Ishikawa (cell line): ENCODE data around the gene CADM2.

Experiments used
- CEBPB ChIP-seq: IDR thresholded peaks from 2 replicates; pipeline ENCODE4 v1.6.1; 2012
- CREB1 ChIP-seq: IDR thresholded peaks from 2 replicates; pipeline ENCODE4 v1.6.1; 2012; ENCODE audit warnings: low read depth
- EGR1 ChIP-seq: IDR thresholded peaks from 2 replicates; pipeline ENCODE4 v1.6.1; 2012
- EP300 ChIP-seq: IDR thresholded peaks from 2 replicates; pipeline ENCODE4 v1.6.1; 2012; ENCODE audit warnings: borderline replicate concordance
- FOXM1 ChIP-seq: IDR thresholded peaks from 2 replicates; pipeline ENCODE4 v1.6.1; 2012; ENCODE audit warnings: low read depth, borderline replicate concordance
- MAX ChIP-seq: IDR thresholded peaks from 2 replicates; pipeline ENCODE4 v1.6.1; 2012
- NFIC ChIP-seq: IDR thresholded peaks from 2 replicates; pipeline ENCODE4 v1.6.1; 2012
- RAD21 ChIP-seq: IDR thresholded peaks from 2 replicates; pipeline ENCODE4 v1.6.1; 2012; ENCODE audit warnings: low read depth
- REST ChIP-seq: IDR thresholded peaks from 2 replicates; pipeline ENCODE4 v1.6.1; 2012; ENCODE audit warnings: low read depth, mild to moderate bottlenecking
- TAF1 ChIP-seq: IDR thresholded peaks from 2 replicates; pipeline ENCODE4 v1.6.1; 2012; ENCODE audit warnings: low read depth, mild to moderate bottlenecking
- TCF12 ChIP-seq: IDR thresholded peaks from 2 replicates; pipeline ENCODE4 v1.6.1; 2012; ENCODE audit warnings: low read depth
- TEAD4 ChIP-seq: IDR thresholded peaks from 2 replicates; pipeline ENCODE4 v1.6.1; 2012
- USF1 ChIP-seq: IDR thresholded peaks from 2 replicates; pipeline ENCODE4 v1.6.1; 2012
- YY1 ChIP-seq: IDR thresholded peaks from 2 replicates; pipeline ENCODE4 v1.6.1; 2012; ENCODE audit warnings: low read depth
- ZBTB7A ChIP-seq: IDR thresholded peaks from 2 replicates; pipeline ENCODE4 v1.6.1; 2012; ENCODE audit warnings: low read depth

The CADM2 gene

GRCh38 chr3:85960793-85961192 is 1002.0 kb downstream of the CADM2 start:
- TF ChIP-seq EP300 (no peak), TEAD4 (no peak), FOXM1 (no peak), RAD21 (no peak), CEBPB (no peak), NFIC (no peak), REST (no peak), ZBTB7A (no peak), YY1 (no peak), CREB1 (no peak), USF1 (no peak), MAX (no peak), EGR1 (no peak), TAF1 (no peak), TCF12 (no peak)

GRCh38 chr3:85977615-85978338 is 1019.0 kb downstream of the CADM2 start:
- no peak for TF ChIP-seq REST
- TF ChIP-seq CEBPB = no peak
- no peak for TF ChIP-seq TEAD4
- TF ChIP-seq MAX = no peak
- TF ChIP-seq EP300 = no peak
- no peak for TF ChIP-seq NFIC

- TF ChIP-seq YY1 (no peak), CREB1 (no peak), REST (no peak), TEAD4 (no peak), FOXM1 (no peak), USF1 (no peak), EP300 (no peak)
Measured at GRCh38 chr3:85979034-85979433, 1020.2 kb downstream of the CADM2 start.

- TF ChIP-seq TEAD4 (peak; percentile 35; the same call in 1 of the 2 replicates), RAD21 (no peak), YY1 (no peak)
Measured at GRCh38 chr3:86029590-86029989, 1070.8 kb downstream of the CADM2 start.

- TF ChIP-seq CREB1 (no peak), TEAD4 (no peak), YY1 (no peak), TCF12 (no peak), ZBTB7A (no peak), EGR1 (no peak), USF1 (no peak), RAD21 (no peak), TAF1 (no peak), NFIC (no peak), REST (no peak), FOXM1 (no peak), CEBPB (no peak), MAX (no peak), EP300 (no peak)
Measured at GRCh38 chr3:86037916-86038315, 1079.1 kb downstream of the CADM2 start.
